Gastroesophageal sphincter (tissue), 4 donors: ENCODE measurements around the gene RBMS2. TPM values are rescaled to one million over a fixed set of nuclear protein-coding genes. Genes with fewer than 3 reads are reported as not detected.

ENCODE experiments used
- ATAC-seq: fragments of 150-250 bp; one replicate; pipeline ENCODE4 v1.9.1; 2016; ENCODE audit warnings: mild to moderate bottlenecking, moderate library complexity
- H3K27ac ChIP-seq, 4 donors: fragments of 200-600 bp; sonication (generic) in 3 of 4; 1 replicate in 3 of 4; 2 replicates in 1 of 4; pipeline ENCODE4 v1.5.1; 2016 to 2019
- H3K27me3 ChIP-seq: fragments of 200-600 bp; sonication (generic); one replicate; pipeline ENCODE4 v1.5.1; 2019
- H3K36me3 ChIP-seq, 2 donors: fragments of 200-600 bp; sonication (generic); one replicate each; pipeline ENCODE4 v1.5.1; 2019; ENCODE audit warnings: control low read depth in 1 of 2
- H3K4me1 ChIP-seq, 3 donors: fragments of 200-600 bp; sonication (generic); 1 replicate in 2 of 3; 2 replicates in 1 of 3; pipeline ENCODE4 v1.5.1; 2016 to 2019; ENCODE audit warnings: control low read depth in 2 of 3
- H3K4me3 ChIP-seq, 2 donors: fragments of 200-600 bp; sonication (generic); one replicate each; pipeline ENCODE4 v1.5.1; 2019; ENCODE audit warnings: mild to moderate bottlenecking in 1 of 2, moderate library complexity in 1 of 2
- H3K9me3 ChIP-seq, 3 donors: fragments of 200-600 bp; sonication (generic); one replicate each; pipeline ENCODE4 v1.5.1; 2017 to 2019; ENCODE audit warnings: control low read depth in 2 of 3
- EP300 ChIP-seq: sonication (generic); formaldehyde crosslinking; IDR thresholded peaks from one replicate; pipeline ENCODE4 v1.6.1; 2017; ENCODE audit warnings: antibody characterized with exemption, mild to moderate bottlenecking
- POLR2A ChIP-seq, 2 donors: fragments of 450-650 bp; IDR thresholded peaks; one replicate each; pipeline ENCODE4 v1.6.1; 2017; ENCODE audit warnings: antibody characterized with exemption in 2 of 2, mild to moderate bottlenecking in 2 of 2, moderate library complexity in 1 of 2
- POLR2AphosphoS5 ChIP-seq: sonication (generic); formaldehyde crosslinking; IDR thresholded peaks from one replicate; pipeline ENCODE4 v1.6.1; 2017; ENCODE audit warnings: antibody characterized with exemption
- WGBS, 2 donors: methylation state at CpG; one replicate each; pipeline ENCODE4 v1.1.5; 2018; ENCODE audit warnings: low coverage in 1 of 2; 5-methylcytosine and 5-hydroxymethylcytosine counted together
- total RNA-seq, 4 donors: library from RNA; depleted of rRNA; stranded (reverse); fragments of >200 nt; gene quantifications; one replicate each; pipeline ENCODE4 v1.1.0, GENCODE V29; 2016
- TF ChIP-seq, protein P1 (sequence below), 4 experiments: fragments of 200-600 bp in 2 of 4; fragments of 450-650 bp in 2 of 4; sonication (generic) in 1 of 4; IDR thresholded peaks; one replicate each; pipeline ENCODE4 v1.5.1; 2017 to 2019; ENCODE audit warnings: antibody characterized with exemption in 4 of 4, mild to moderate bottlenecking in 2 of 4, moderate library complexity in 2 of 4

The RBMS2 gene
- total RNA-seq, 4 donors from 2014 or later, result 25.4 to 50.2 (median 31.8) TPM

DNA sequence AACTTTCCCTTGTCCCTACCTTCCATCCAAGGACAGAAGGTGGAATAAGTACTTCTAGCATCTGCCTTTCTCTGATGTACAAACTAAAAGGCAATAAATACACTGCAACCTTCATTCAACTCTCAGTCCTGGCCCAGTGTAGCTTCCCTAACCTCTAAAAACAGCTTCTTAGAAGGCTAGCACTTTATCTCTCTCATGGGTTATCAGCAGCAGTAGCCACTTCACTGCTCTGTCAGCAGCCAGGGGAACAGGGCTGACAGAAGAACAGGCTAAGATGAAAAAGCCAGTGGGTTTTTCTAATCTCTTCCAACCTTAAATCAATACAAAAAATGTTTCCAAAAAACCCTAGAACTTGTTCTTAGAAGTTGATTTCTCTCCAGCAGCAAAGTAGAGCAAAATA lies 95.3 kb downstream of the RBMS2 start:
- H3K4me1 ChIP-seq, result peaks cover 0 to 48% (median 2%) of the 10 kb centered on the region in 3 donors
- H3K27ac ChIP-seq, result no peak overlapping the region
- no peak overlapping the region for H3K4me3 ChIP-seq
- TF ChIP-seq, protein P1, sequence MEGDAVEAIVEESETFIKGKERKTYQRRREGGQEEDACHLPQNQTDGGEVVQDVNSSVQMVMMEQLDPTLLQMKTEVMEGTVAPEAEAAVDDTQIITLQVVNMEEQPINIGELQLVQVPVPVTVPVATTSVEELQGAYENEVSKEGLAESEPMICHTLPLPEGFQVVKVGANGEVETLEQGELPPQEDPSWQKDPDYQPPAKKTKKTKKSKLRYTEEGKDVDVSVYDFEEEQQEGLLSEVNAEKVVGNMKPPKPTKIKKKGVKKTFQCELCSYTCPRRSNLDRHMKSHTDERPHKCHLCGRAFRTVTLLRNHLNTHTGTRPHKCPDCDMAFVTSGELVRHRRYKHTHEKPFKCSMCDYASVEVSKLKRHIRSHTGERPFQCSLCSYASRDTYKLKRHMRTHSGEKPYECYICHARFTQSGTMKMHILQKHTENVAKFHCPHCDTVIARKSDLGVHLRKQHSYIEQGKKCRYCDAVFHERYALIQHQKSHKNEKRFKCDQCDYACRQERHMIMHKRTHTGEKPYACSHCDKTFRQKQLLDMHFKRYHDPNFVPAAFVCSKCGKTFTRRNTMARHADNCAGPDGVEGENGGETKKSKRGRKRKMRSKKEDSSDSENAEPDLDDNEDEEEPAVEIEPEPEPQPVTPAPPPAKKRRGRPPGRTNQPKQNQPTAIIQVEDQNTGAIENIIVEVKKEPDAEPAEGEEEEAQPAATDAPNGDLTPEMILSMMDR (IDR thresholded peaks at IDR 0.05), result no peak
- TF ChIP-seq POLR2A (IDR thresholded peaks at IDR 0.05), result no peak
- no peak for TF ChIP-seq POLR2AphosphoS5
- no peak for TF ChIP-seq EP300
- no peaks in the 10 kb centered on the region for H3K9me3 ChIP-seq
- H3K36me3 ChIP-seq, result peaks cover 9 to 85% of the 10 kb centered on the region in 2 donors
- ATAC-seq, result no peak
- H3K27me3 ChIP-seq, result no peaks in the 10 kb centered on the region

DNA sequence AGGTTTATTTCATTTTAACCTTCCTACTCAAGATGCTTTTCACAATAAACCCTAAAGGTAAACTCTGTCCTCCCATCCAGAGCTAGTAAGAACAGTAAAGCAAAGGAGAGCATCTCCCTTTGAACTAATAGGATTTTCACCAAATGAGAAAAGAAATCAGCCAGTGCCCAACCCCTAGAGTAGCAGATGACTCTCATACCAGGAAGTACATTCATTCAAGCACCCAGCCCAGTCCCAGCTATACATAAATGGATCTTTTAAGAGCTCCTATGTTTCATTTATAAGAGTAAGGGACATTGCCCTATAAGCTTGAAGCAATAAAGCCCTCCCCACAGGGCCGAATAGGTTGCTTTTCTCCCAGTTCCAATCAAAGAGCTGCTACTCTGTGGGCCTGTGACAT lies 100.9 kb downstream of the RBMS2 start:
- Histone ChIP-seq H3K27ac (no peak overlapping the region), H3K4me3 (no peak overlapping the region), H3K4me1 (peaks cover 0 to 85% (median 32%) of the 10 kb centered on the region in 3 donors), H3K27me3 (no peaks in the 10 kb centered on the region), H3K9me3 (no peaks in the 10 kb centered on the region), H3K36me3 (peaks cover 0 to 51% of the 10 kb centered on the region in 2 donors)
- no peak for ATAC-seq
- no peak for TF ChIP-seq EP300
- TF ChIP-seq, protein P1 (IDR thresholded peaks at IDR 0.05), result no peak
- 57 to 100% methylated on average over 1 of the region's 1 CpG for WGBS, 2 donors

DNA sequence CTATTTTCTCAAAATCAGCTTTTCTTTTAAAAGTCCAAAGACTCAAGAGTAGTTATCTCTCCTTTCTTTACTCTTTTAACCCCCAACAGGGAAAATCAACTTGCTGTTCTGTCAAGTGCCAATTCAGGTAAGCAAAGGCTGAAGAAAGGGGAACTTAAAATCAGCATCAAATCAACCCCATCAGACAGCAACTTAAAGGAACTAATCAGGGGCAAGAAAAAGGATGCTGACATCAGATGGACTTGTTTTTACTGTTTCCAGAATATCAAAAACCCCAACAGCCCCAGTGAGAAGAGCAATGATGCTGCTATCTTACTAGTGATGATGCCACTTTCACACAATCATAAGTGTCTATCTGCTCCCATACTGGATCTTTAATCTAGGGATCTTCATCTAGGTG lies 105.1 kb downstream of the RBMS2 start:
- Histone ChIP-seq H3K9me3 (no peaks in the 10 kb centered on the region), H3K27ac (no peak overlapping the region), H3K4me1 (peaks cover 0 to 85% (median 50%) of the 10 kb centered on the region in 3 donors), H3K4me3 (no peak overlapping the region), H3K27me3 (no peaks in the 10 kb centered on the region), H3K36me3 (peaks cover 0 to 24% of the 10 kb centered on the region in 2 donors)
- TF ChIP-seq POLR2AphosphoS5 (no peak), POLR2A (IDR thresholded peaks at IDR 0.05) (no peak), EP300 (no peak)
- TF ChIP-seq, protein P1 (IDR thresholded peaks at IDR 0.05), result no peak
- no peak for ATAC-seq

DNA sequence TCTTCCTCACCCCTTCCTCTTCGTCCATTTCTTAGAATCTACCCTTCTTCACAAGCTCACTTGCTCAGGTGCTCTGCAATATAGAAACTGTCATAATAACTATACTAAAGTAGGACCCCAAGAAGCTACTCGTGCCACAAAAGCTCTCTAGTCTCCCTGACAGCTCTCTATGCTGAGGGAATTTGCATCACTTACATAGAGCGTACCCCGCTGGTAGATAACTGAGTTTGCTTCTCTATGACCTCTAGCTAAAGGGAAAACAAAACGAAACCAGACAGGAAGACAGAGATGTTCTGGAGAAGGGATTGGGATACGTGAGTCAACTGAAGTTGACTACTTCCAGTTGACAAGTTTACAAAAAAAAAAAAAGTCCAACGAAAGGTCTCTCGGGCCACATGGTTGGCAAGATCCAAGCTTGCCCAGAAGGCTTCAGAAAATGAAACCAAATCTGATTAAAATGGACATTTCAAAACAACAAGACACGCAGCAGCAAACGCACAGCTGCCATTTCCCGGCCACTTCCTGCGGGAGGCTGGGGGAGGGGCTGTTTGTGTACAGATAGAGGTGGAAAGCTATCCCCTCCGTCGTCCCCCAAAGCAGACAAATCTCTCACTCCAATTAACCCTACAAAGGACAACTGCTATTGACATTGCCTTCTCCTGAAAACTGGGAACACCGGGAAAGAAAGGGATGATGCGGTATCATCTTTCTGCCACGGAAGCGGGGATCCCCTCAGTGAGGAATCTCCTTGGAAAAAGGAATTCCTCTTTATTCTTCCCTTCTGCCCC lies 107.2 kb downstream of the RBMS2 start:
- H3K4me1 ChIP-seq, result peaks cover 9 to 87% (median 61%) of the 10 kb centered on the region in 3 donors
- peak; percentile 26 for ATAC-seq

DNA sequence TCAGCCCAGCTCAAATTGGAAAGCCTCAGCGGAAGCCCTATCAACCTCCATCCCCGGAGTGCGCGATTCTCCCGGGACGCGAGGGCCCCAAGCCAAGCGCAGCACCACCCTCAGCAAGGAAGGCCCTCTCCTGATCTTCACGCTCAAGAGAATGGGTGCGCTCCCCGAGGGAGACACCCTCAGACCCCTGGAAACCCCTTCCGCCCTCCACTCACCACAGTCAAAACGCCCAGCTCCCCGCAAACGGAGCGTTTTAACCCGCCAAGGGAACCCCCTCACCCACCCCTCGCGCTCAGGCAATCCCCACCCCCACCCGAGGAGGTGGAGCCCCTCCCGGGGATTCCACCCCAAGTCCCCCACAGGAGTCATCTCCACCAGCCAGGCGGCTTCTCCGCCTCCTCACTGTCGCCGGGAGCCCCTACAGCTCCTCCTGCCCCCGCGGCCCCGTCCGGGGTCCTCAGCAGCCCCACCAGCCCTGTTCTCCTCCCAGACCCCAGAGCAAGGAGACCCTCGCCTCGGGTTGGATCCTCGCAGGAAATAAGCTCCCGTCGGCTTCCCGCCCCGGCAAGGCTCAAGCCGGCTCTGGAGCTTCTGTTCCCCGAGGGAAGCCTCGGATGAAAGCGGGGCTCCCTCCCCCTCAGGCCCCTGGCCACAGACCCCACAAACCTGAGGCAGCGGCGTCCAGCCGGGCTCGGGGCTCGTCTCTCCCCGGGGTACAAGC lies 108.0 kb downstream of the RBMS2 start:
- H3K36me3 ChIP-seq, result peaks cover 0 to 15% of the 10 kb centered on the region in 2 donors
- TF ChIP-seq EP300 (no peak), POLR2A (IDR thresholded peaks at IDR 0.05) (no peak), POLR2AphosphoS5 (no peak)
- TF ChIP-seq, protein P1 (IDR thresholded peaks at IDR 0.05), result no peak
- H3K4me1 ChIP-seq, result peaks cover 9 to 86% (median 58%) of the 10 kb centered on the region in 3 donors
- H3K9me3 ChIP-seq, result no peaks in the 10 kb centered on the region
- ATAC-seq, result peak; percentile 20
- peak overlapping the region; percentile 83 to 86 for H3K4me3 ChIP-seq
- WGBS, 2 donors, result 0% methylated on average over 9 of the region's 46 CpGs; no CpG with 5 or more reads in 1 of the 2 donors
- H3K27ac ChIP-seq, result peak overlapping the region; percentile 77 to 96 (median 91)
- no peaks in the 10 kb centered on the region for H3K27me3 ChIP-seq

More for the DNA sequence above, 107.2 kb downstream of the RBMS2 start:
- 0 to 2% methylated on average over 10 to 17 of the region's 18 CpGs for WGBS, 2 donors
- H3K4me3 ChIP-seq, result peak overlapping the region; percentile 83 to 86
- TF ChIP-seq POLR2AphosphoS5 (peak; percentile 59), POLR2A (IDR thresholded peaks at IDR 0.05) (no peak)
- peaks cover 0 to 15% of the 10 kb centered on the region in 2 donors for H3K36me3 ChIP-seq
- H3K27me3 ChIP-seq, result no peaks in the 10 kb centered on the region
- peak overlapping the region; percentile 77 to 96 (median 91) for H3K27ac ChIP-seq
- no peaks in the 10 kb centered on the region for H3K9me3 ChIP-seq
